Fibroblast of mammary gland (primary cell): ENCODE results near the gene LRRK1.

ENCODE experiments used
- DNase-seq: peaks from one replicate; pipeline ENCODE4 v3.0.0-alpha.2; 2010; ENCODE audit warnings: low read depth
- H3K4me3 ChIP-seq: 2 replicates; pipeline ENCODE4 v1.5.1; 2011; ENCODE audit warnings: low read depth, mild to moderate bottlenecking, low read length, moderate library complexity; ENCODE audit not compliant: control insufficient read depth
- TF ChIP-seq, protein P1 (sequence below): conservative IDR thresholded peaks from 2 replicates; pipeline ENCODE4 v1.5.1; 2011; ENCODE audit warnings: low read depth, low read length, inconsistent platforms; ENCODE audit not compliant: control insufficient read depth, insufficient read depth

Gene LRRK1

DNA sequence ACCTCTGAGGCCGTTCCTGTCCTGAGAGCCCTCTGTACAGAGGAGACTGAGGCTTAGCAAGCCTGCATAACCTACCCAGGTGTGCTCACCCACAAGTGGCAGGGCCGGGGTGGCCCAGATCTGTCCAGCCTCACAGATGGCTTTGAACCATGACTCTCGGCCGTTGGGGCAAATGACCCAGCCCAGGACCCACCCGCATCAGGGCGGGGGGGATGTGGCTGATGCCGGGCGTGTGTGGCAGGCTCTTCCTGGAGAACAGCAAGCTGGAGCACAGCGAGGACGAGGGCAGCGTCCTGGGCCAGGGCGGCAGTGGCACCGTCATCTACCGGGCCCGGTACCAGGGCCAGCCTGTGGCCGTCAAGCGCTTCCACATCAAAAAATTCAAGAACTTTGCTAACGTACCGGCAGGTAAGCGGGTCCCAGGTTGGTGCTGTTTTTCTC lies 133.5 kb downstream of the LRRK1 start:
- no peak for DNase-seq
- TF ChIP-seq, protein P1, sequence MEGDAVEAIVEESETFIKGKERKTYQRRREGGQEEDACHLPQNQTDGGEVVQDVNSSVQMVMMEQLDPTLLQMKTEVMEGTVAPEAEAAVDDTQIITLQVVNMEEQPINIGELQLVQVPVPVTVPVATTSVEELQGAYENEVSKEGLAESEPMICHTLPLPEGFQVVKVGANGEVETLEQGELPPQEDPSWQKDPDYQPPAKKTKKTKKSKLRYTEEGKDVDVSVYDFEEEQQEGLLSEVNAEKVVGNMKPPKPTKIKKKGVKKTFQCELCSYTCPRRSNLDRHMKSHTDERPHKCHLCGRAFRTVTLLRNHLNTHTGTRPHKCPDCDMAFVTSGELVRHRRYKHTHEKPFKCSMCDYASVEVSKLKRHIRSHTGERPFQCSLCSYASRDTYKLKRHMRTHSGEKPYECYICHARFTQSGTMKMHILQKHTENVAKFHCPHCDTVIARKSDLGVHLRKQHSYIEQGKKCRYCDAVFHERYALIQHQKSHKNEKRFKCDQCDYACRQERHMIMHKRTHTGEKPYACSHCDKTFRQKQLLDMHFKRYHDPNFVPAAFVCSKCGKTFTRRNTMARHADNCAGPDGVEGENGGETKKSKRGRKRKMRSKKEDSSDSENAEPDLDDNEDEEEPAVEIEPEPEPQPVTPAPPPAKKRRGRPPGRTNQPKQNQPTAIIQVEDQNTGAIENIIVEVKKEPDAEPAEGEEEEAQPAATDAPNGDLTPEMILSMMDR = no peak
- H3K4me3 ChIP-seq = no peak overlapping the region

DNA sequence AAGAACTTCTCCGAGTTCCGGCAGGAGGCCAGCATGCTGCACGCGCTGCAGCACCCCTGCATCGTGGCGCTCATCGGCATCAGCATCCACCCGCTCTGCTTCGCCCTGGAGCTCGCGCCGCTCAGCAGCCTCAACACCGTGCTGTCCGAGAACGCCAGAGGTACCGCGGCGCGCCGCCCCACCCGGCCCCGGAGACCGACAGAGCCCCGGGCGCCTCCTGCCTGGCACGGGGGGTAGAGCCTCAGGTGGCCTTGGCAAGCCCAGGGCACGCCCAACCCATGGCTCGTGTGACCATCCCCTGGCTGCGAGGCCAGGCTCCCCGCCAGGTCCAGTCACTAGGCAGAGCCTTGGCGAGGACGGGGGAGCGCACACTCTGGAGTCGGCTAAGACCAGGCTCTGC lies 134.1 kb downstream of the LRRK1 start:
- no peak for DNase-seq
- TF ChIP-seq, protein P1 = no peak
- no peak overlapping the region for H3K4me3 ChIP-seq

DNA sequence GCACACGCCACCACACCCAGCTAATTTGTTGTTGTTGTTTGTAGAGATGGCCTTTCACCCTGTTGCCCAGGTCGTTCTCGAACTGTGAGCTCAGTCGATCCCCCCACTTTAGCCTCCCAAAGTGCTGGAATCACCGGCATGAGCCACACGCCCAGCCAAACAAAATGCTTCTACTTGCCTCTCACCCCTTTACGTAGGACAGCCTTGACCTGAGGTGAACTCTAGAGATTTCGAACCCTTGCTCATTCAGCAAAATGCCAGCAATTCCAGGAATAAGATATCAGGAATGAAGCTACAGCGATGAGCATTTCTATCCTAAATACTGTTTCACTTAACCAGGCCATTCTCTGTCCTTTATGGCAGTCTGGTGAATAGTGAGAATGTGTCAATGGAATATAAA lies 135.0 kb downstream of the LRRK1 start:
- no peak for DNase-seq
- TF ChIP-seq, protein P1 = no peak

DNA sequence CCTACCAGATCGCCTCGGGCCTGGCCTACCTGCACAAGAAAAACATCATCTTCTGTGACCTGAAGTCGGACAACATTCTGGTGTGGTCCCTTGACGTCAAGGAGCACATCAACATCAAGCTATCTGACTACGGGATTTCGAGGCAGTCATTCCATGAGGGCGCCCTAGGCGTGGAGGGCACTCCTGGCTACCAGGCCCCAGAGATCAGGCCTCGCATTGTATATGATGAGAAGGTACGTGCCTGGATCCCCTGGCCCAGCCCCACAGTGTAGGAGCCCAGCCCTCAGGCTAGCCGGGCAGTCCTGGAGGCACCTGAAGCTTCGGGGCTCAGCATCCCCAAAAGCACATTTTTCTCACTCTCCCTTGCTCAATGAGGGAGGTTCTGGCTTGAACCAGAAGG lies 135.8 kb downstream of the LRRK1 start:
- TF ChIP-seq, protein P1 = no peak
- no peak for DNase-seq
- no peak overlapping the region for H3K4me3 ChIP-seq

More for the DNA sequence above, 135.0 kb downstream of the LRRK1 start:
- no peak overlapping the region for H3K4me3 ChIP-seq

DNA sequence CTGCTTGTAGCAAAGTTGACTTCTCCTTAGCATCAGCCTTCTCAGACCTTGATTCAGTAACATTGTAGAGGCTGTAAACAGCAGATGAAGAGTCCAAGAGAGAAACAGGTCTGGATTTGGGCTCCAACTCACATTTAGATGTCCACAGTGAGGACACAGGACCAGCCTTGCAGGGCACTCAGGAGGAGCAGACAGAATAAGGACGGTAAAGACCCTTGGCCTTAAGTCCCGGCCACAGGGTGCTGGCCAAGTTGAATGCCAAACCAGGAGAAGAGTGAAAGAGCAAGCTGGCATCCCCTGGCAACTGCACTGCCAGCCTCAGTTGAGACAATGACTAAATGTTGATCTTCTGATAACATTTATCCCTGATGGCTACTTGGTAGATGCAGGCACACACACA lies 136.3 kb downstream of the LRRK1 start:
- no peak overlapping the region for H3K4me3 ChIP-seq
- TF ChIP-seq, protein P1 = no peak
- DNase-seq = no peak

DNA sequence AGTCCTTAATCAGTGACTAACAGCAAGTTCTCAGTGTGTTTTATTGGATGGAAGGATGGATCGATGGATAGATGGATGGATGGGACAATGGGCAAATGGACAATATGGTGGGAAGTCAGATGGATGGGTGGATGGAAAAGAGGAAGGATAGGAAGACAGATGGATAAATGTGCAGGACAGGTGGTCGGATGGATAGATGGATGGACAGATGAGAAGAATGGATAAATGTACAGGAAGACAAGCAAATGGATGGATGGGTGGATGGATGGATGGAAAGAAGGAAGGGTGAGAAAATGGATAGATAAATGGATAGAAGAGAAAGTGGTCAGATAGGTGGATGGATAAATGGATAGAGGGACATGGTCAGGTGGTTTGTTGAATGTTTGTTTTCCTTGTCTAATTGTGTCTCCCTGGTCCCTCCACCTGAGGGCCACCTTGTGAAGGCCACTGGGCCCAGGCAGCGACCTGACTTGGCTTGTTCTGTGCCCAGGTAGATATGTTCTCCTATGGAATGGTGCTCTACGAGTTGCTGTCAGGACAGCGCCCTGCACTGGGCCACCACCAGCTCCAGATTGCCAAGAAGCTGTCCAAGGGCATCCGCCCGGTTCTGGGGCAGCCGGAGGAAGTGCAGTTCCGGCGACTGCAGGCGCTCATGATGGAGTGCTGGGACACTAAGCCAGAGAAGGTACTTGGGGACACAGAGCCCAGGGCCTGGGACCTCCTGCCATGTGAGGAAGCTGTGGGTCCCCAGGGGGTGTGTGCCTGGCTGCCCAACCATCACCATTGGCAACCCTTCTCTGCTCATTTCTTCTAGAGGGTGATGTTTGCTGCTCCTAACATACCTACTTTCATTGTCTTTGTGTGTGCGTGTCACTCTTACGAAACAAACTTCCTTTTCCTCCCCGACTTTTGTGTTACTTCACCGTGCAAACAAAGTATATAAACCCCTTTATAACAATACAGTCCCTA lies 137.5 kb downstream of the LRRK1 start:
- TF ChIP-seq, protein P1 = no peak
- DNase-seq = no peak

More for the DNA sequence above, 137.5 kb downstream of the LRRK1 start:
- no peak overlapping the region for H3K4me3 ChIP-seq
